ENCODE measurements around the gene CCT8. TPM values are rescaled to one million over a fixed set of nuclear protein-coding genes. Genes with fewer than 3 reads are reported as not detected.

The CCT8 gene
- total and polyA plus RNA-seq, 9 of the 15 experiments (the other 6 are each of a cell fraction or from before 2014, with no cell fraction given): 451 to 1,153 (median 677) TPM

DNA sequence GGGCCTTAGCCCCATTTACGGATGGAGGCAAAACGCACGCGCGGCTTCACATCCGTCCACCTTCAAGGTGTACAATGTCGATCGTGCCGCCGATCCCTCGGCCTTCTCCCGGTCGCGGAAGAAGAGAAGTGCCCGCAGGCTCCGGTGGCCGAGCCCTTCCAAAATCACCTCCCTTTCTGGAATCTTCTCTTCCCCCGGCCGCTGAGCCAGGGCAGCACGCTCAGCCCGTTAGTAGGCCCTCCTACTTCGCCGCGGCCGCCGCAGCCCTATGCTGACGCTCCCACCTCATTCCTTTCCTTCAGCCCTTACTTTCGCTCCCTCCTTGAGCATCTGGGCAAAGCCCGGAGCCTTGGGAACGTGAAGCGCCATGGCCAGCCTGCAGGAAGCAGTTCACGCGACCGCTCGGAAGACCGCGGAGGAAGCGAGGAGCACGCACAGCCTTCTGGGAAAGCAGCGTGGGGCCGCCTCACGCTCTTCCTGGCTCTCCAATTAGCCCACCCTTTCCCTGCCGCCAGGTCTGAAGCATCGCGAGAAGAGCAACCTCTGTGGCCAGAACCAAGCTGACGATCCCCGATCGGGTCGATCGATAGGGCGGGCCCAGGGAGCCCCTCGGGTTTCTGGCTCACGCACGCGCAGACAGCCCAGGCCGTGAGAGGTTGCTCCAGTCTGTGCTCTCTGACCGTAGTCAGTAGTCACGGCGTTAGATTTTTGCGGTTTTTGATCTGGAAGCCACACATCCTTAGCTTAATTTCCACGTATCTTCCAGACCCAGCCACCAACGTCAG, at the start of gene CCT8 (continued):
- TF ChIP-seq CHD4 (IDR thresholded peaks at IDR 0.05; ENCODE audit: insufficient read depth, insufficient replicate concordance, low read depth, low read length, poor library complexity, severe bottlenecking): no peak
- no peak for TF ChIP-seq MYBL2 (IDR thresholded peaks at IDR 0.05; ENCODE audit: low read depth)
- TF ChIP-seq MYBL2 (CRISPR knock-in tag; IDR thresholded peaks at IDR 0.05; ENCODE audit: borderline replicate concordance): no peak
- no peak for TF ChIP-seq SAFB (IDR thresholded peaks at IDR 0.05; ENCODE audit: borderline replicate concordance, low read depth, low read length)
- no peak for TF ChIP-seq STAT5B (CRISPR knock-in tag; IDR thresholded peaks at IDR 0.05)
- no peak for TF ChIP-seq BACH1 (tag; IDR thresholded peaks at IDR 0.05)
- no peak for TF ChIP-seq KLF16 (IDR thresholded peaks at IDR 0.05)
- no peak for TF ChIP-seq ZNF551 (CRISPR knock-in tag; IDR thresholded peaks at IDR 0.05)
- peak; percentile 82; the same call in 1 of the 2 replicates for TF ChIP-seq RREB1 (CRISPR knock-in tag; IDR thresholded peaks at IDR 0.05)
- no peak for TF ChIP-seq CCAR2 (IDR thresholded peaks at IDR 0.05; ENCODE audit: low read depth, low read length)
- no peak for TF ChIP-seq GATA2 (CRISPR knock-in tag; IDR thresholded peaks at IDR 0.05)
- peak; percentile 69; the same call in 1 of the 2 replicates for TF ChIP-seq SIN3B (IDR thresholded peaks at IDR 0.05; ENCODE audit: low read depth)
- TF ChIP-seq SIN3A (IDR thresholded peaks at IDR 0.05; ENCODE audit: borderline replicate concordance in 2 of 2, control insufficient read depth in 1 of 2, low read depth in 2 of 2, low read length in 2 of 2): peak; percentile 67 to 95; a peak in 3 of 4 replicates
- TF ChIP-seq NR3C1 (CRISPR knock-in tag; IDR thresholded peaks at IDR 0.05): no peak
- TF ChIP-seq ZNF263 (CRISPR knock-in tag; IDR thresholded peaks at IDR 0.05; ENCODE audit: borderline replicate concordance): no peak; the same call in 1 of the 2 replicates
- TF ChIP-seq FOSL1 (tag; conservative IDR thresholded peaks at IDR 0.05): peak; percentile 41; the same call in 1 of the 2 replicates
- TF ChIP-seq, protein P1, sequence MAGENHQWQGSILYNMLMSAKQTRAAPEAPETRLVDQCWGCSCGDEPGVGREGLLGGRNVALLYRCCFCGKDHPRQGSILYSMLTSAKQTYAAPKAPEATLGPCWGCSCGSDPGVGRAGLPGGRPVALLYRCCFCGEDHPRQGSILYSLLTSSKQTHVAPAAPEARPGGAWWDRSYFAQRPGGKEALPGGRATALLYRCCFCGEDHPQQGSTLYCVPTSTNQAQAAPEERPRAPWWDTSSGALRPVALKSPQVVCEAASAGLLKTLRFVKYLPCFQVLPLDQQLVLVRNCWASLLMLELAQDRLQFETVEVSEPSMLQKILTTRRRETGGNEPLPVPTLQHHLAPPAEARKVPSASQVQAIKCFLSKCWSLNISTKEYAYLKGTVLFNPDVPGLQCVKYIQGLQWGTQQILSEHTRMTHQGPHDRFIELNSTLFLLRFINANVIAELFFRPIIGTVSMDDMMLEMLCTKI (IDR thresholded peaks at IDR 0.05; ENCODE audit: partially characterized antibody): no peak
- no peak for TF ChIP-seq SMARCA4 (IDR thresholded peaks at IDR 0.05)
- no peak; the same call in 1 of the 2 replicates for TF ChIP-seq DPF2 (IDR thresholded peaks at IDR 0.05)
- no peak for TF ChIP-seq FOXP1 (CRISPR knock-in tag; IDR thresholded peaks at IDR 0.05)
- TF ChIP-seq ESRRB (CRISPR knock-in tag; IDR thresholded peaks at IDR 0.05; ENCODE audit: borderline replicate concordance): no peak

Data from K562 (cell line).